ENCODE data around the gene DALRD3.

The DALRD3 gene

GRCh38 chr3:49004352-49005302 is 13.8 kb downstream of the DALRD3 start:
- no peak for FAIRE-seq

- FAIRE-seq, result no peak
Observed at GRCh38 chr3:49001155-49001554, 17.2 kb downstream of the DALRD3 start.

GRCh38 chr3:48999085-48999858 is 19.1 kb downstream of the DALRD3 start:
- FAIRE-seq, result no peak

DNA sequence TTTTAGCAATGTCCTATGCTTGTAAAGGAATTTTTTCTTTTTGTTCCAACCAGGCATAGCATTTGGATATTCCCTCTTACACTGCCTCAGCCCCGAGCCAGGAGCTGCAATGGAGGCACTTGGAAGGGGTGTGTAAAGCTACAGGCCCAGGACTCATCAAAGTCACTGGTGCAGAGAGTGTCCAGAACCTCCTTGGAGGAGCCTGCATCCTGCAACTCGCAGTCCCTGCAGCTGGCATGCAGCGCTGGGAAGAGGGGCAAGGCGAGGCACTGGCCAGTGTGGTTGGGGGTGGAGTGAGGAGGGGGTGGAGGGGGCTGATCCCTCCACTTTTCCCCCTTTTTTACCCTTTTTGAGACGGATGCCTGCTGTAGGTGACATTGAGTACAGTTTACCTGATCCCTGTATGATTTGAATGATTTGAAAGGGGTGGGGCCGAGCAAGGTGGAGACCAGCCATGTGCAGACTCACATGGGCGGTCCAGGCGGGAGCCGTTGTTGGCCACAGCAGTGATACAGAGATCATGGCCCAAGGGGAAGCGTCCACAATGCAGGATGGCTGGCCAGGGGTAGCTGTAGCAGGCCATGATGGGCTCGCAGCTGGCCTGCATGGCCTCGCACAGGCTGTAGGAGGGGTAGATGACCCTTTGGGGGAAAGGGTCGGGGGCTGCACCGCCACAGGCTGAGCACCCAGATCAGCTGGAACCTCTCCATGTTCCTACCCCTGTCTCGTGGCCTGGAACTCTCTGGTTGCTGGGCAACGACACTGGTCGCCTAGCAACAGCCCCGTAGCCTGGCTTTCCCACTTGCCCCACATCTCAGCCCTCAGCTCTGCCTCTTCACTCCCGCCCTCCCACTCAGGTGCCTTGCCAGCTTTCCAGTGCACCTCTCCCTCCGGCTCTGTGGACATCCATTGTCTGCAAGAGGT is 20.4 kb downstream of the DALRD3 start:
- no peak for FAIRE-seq

DNA sequence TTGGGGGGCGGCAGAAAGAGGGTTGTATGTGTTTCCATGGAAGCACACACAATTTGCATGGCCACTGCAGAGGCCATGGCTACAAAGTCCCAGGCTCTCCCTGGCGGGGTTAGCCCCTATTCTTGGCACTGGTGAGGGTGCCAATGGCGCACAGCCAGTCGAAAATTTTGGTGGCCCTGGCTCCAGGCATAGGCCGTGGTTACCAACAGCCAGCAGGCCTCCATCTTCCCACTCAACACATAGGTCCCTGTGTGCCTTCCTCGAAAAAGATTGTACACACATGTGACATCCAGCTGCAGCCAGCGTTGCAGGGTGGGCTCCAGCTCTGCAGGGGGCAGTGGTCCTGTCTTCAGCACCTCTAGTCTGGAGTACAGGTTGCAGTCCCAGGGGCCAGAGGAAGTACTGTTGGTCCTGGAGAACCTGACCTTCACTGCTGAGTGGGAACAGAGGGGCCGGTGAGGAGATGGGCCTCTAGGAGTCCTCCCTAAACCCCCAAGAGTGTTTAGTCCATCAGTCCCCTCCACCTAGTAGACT is 21.2 kb downstream of the DALRD3 start:
- FAIRE-seq, result no peak

DNA sequence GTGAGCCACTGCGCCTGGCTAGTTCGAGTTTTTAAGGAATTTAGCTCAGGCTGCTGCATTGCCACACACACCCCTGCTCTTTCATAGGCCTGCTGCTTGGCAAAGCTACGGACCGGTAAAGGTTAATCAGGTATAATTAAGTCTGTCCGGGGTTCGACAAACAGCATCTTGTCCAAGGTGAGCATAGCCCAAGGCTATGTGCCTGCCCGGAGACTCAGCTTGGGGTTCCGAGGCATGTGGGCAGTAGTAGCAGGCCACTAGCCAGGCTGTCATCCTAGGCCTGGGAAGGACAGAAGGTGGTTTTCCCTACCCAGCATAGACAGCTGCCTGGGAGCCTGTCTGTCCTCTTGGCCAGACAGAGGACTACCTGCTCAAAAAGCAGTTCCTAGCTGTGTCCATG is 21.7 kb downstream of the DALRD3 start:
- no peak for FAIRE-seq

GRCh38 chr3:48993834-48994233 is 24.5 kb downstream of the DALRD3 start:
- FAIRE-seq, result no peak

- FAIRE-seq, result no peak
Observed at GRCh38 chr3:48991851-48992545, 26.4 kb downstream of the DALRD3 start.

DNA sequence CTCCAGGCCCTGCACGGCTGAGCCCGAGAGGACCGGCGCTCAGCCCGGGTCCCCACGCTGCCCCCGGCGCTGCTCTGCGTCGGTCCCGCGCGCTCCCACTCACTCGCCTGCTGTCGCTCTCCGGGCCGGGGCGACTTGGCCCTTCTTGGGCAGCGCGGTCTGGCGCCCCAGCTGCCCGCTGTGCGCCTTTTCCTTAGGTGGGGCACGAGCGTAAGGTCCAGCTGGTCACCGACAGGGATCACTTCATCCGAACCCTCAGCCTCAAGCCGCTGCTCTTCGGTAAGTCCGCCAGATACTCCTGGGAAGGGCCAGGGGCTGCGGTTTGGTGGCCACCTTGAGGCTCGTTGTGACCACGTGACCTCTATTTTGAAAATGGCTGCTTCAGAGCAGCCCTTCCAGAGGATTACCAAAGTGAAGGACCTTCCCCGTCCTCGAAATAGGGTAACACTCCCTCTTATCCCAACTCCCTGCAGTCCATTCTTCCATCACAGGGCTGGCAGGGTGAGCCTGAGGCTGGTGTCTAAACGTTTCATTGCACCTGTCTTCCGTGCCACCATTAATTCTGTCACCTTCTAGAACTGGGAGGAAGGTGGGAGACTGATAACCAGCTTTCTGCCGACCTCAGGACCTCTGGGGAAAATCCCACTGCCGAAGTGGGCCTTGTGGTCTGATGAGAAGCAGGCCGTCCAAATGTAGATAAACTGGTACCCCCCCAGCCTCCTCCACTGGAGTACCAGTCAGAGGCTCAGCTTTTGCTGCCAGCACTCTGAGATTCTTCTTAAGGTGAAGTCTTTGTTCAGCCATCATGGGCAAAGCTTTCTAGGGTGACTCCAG is 27.5 kb downstream of the DALRD3 start:
- no peak for FAIRE-seq

DNA sequence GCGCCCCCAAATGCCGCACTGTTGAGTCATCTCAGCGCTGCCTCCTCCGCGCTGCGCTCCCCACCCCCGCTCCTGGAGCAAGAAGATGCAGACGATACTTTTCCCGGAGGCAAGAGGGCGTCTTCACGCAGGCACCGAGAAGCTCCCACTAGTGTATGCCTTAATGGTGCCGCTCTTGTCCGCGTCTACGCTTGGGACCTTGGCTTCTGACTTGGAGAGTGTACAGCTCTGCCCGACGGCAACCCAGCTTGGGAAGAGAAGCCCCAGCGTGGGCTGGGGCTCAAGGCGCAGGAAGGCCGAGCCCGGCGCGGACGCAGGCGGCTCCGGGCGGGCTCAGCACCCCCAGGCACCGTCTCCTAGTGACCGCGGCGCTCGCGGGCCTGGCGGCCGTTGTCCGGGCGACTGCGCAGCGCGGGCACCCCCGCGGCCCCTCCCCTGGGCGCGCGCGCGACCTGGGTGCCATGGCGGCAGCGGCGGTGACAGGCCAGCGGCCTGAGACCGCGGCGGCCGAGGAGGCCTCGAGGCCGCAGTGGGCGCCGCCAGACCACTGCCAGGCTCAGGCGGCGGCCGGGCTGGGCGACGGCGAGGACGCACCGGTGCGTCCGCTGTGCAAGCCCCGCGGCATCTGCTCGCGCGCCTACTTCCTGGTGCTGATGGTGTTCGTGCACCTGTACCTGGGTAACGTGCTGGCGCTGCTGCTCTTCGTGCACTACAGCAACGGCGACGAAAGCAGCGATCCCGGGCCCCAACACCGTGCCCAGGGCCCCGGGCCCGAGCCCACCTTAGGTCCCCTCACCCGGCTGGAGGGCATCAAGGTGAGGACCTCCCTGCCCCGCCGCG is 28.4 kb downstream of the DALRD3 start, which contains the start of gene P4HTM:
Gene P4HTM, plus strand, starts transcription at position 446 of the 840 bp plus-strand sequence. Its CDS starts 16 bp downstream, at position 462.
- no peak for FAIRE-seq

DNA sequence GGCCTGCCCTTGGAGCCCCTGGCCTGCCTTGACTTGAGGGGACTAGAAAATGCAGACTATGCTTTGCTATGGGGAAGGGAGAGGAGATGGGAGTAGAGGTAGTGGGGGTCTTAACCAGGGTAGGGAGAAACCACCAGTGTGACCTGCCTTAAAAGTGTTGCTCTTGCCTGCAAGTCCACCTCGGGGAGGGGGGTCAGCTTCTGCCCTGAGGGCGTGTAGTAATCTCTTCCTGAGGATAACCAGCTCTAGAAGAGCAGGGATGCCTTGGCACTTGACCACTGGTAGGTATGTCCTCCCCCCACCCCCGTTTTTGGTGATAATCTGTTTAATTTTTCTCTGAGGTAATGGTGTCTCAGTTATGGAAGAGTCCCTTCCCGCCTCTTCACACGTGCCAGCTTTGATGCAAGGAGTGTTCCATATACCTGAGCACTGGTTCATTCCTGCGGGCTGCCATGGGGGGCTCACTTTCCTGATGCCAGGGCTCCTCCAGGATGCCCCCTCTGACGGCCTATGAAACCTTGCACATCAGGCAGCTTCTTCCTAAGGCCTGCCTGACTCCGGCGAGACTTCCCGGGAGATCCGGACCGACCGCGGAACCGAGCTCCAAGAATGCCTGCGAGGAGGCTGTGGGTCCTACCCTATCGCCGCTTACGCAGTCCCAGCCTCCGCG is 29.1 kb downstream of the DALRD3 start:
- no peak for FAIRE-seq

- no peak for FAIRE-seq
Observed at GRCh38 chr3:48985831-48986376, 32.5 kb downstream of the DALRD3 start.

DNA sequence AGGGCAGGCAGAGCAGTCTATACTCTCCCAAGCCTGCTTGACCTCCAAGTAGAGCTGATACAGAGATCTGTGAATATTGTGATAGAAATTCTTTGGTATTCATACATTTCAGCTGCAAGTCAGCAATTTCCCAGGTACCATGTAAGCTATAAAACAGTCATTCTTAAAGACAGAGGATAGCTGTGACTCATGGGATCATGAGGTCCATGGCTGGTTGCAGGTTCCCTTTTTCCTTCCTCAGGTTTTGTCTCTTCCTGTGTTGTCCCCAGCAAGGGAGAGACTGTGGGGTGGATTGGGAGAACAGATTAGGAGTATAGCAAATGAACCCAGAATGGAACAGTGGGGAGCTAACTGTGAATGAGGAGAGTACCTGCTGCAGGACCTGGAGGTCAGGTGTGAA is 33.7 kb downstream of the DALRD3 start:
- FAIRE-seq, result no peak

DNA sequence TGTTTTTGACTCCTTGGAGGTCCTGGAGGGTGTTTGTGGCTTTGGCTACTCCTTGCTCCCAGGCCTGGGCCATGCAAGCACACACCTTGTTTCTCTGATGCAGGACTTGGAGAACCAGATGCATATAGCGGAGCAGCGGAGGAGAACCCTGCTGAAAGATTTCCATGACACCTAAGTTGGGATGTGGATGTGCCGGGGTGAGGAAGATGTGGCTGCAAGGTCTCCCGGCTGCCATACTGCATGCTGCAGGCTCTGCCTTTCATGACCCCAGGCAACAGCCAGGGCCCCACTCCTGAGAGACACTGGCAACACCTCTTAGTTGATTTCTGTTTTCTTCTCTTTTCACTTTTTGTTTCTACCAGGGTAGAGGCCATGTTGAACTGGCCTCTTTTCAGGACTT is 35.3 kb downstream of the DALRD3 start:
- no peak for FAIRE-seq

DNA sequence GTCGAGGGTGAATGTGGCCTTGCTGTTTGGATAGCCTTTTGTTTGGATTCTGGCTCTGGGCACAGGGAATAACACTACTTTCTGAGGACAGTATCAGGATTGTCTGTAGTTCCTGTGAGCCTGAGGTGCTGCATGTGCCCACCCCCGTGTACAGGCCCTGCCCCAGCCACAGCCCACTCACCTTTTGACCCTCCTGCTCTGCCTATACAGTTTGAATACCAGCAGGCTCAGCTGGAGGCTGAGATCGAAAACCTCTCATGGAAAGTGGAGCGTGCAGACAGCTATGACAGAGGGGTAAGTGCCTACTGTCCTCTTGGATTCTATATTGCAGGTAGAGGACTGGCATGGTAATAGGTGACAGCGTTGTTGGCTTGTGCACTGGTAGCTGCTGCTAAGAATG is 35.7 kb downstream of the DALRD3 start:
- FAIRE-seq, result no peak

DNA sequence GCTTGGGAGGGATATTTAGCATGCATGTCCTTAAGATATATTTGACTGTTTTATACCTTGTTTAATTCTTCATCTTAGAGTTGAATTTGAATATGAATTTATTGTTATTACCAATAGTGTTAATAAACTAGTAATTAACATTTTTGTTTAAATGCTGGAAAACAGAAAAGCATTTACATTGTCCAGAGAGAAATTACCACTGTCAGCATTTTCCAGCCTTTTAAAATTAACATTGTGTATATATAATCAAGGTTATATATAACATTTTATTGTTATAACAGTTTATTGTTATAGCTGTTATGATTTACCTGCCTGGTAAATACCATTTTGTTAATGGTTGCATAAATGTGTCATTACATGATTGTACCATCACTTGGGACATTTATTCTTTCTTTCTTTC is 36.4 kb downstream of the DALRD3 start:
- FAIRE-seq, result no peak

- FAIRE-seq, result no peak
Observed at GRCh38 chr3:48980295-48980694, 38.1 kb downstream of the DALRD3 start.

DNA sequence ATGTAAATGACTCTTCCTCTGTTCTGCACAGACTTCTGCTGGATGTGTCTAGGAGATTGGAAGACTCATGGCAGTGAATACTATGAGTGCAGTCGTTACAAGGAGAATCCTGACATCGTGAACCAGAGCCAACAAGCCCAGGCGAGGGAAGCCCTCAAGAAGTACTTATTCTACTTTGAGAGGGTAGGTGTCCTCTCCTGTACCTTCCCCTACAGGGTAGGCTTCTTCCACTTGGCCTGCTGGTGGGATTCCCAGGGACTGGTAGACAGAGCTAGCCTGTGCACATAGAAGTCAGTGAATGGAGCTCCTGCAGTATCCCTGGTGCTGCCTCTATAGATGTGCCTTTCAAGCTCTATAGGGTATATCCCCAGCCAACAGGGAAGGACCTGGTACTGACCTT is 38.9 kb downstream of the DALRD3 start:
- no peak for FAIRE-seq

Data from TTC549 (cell line).